HepG2 (cell line): ENCODE results near the gene GMEB2. TPM values are rescaled to one million over a fixed set of nuclear protein-coding genes. Genes with fewer than 3 reads are reported as not detected.

Experiments
- ATF3 ChIP-seq: sonication (generic); formaldehyde crosslinking; IDR thresholded peaks from 2 replicates; pipeline ENCODE4 v1.4.0; 2020; ENCODE audit warnings: missing genetic modification reagents
- CREM ChIP-seq, 2 experiments: sonication (generic) in 1 of 2; formaldehyde crosslinking in 1 of 2; IDR thresholded peaks; 2 replicates each; pipeline versions ENCODE4 v1.4.0 to v1.6.1; 2016 to 2020; ENCODE audit warnings: antibody characterized with exemption in 1 of 2, mild to moderate bottlenecking in 1 of 2, missing genetic modification reagents in 1 of 2
- DZIP1 ChIP-seq: sonication (generic); formaldehyde crosslinking; IDR thresholded peaks from 2 replicates; pipeline ENCODE4 v1.5.0; 2020; ENCODE audit warnings: mild to moderate bottlenecking, missing genetic modification reagents
- EHMT2 ChIP-seq: fragments of 200-600 bp; sonication (generic); IDR thresholded peaks from 2 replicates; pipeline ENCODE4 v1.7.0; 2017; ENCODE audit warnings: antibody characterized with exemption, low read depth, low read length, borderline replicate concordance
- ELF3 ChIP-seq: IDR thresholded peaks from 2 replicates; pipeline ENCODE4 v1.6.1; 2016; ENCODE audit warnings: missing genetic modification reagents, missing compliant biosample characterization
- KAT8 ChIP-seq: IDR thresholded peaks from 2 replicates; pipeline ENCODE4 v1.6.1; 2016; ENCODE audit warnings: missing genetic modification reagents, missing compliant biosample characterization
- MED1 ChIP-seq: sonication (generic); formaldehyde crosslinking; IDR thresholded peaks from 2 replicates; pipeline ENCODE4 v1.4.0; 2020; ENCODE audit warnings: missing genetic modification reagents
- MIER2 ChIP-seq: IDR thresholded peaks from 2 replicates; pipeline ENCODE4 v1.6.1; 2016; ENCODE audit warnings: missing biosample characterization, missing genetic modification reagents
- MYC ChIP-seq: sonication (generic); formaldehyde crosslinking; IDR thresholded peaks from 2 replicates; pipeline ENCODE4 v1.9.0; 2021; ENCODE audit warnings: missing genetic modification reagents, borderline replicate concordance
- RAD51 ChIP-seq: fragments of 450-650 bp; IDR thresholded peaks from 2 replicates; pipeline ENCODE4 v1.6.1; 2016; ENCODE audit warnings: borderline replicate concordance
- RNF2 ChIP-seq: fragments of 450-650 bp; conservative IDR thresholded peaks from 2 replicates; pipeline ENCODE4 v1.6.1; 2016; ENCODE audit warnings: low read depth
- SKIL ChIP-seq: sonication (generic); formaldehyde crosslinking; IDR thresholded peaks from 2 replicates; pipeline ENCODE4 v1.8.0; 2022; ENCODE audit warnings: missing genetic modification reagents, mild to moderate bottlenecking, moderate library complexity, borderline replicate concordance
- SRY ChIP-seq: sonication (generic); formaldehyde crosslinking; IDR thresholded peaks from 2 replicates; pipeline ENCODE4 v1.8.0; 2022; ENCODE audit warnings: mild to moderate bottlenecking, missing genetic modification reagents
- ZFYVE20 ChIP-seq: sonication (generic); formaldehyde crosslinking; IDR thresholded peaks from 2 replicates; pipeline ENCODE4 v1.8.0; 2023; ENCODE audit warnings: low read depth, mild to moderate bottlenecking, moderate library complexity, missing genetic modification reagents, borderline replicate concordance
- ZNF121 ChIP-seq: sonication (generic); formaldehyde crosslinking; IDR thresholded peaks from 2 replicates; pipeline ENCODE4 v1.5.0; 2020; ENCODE audit warnings: mild to moderate bottlenecking, missing genetic modification reagents
- ZNF468 ChIP-seq: sonication (generic); formaldehyde crosslinking; IDR thresholded peaks from 2 replicates; pipeline ENCODE4 v1.8.0; 2022; ENCODE audit warnings: mild to moderate bottlenecking, moderate library complexity, missing genetic modification reagents
- ZNF687 ChIP-seq: sonication (generic); formaldehyde crosslinking; IDR thresholded peaks from 2 replicates; pipeline ENCODE4 v1.5.1; 2020; ENCODE audit warnings: mild to moderate bottlenecking, missing genetic modification reagents, moderate library complexity
- polyA plus RNA-seq, 8 experiments: library from polyadenylated mRNA; depleted of rRNA in 3 of 8; stranded (reverse) in 7 of 8; unstranded in 1 of 8; fragments of >200 nt; fragmentation: Illumina TruSeq in 4 of 8; extraction: Trizol in 4 of 8; gene quantifications; 2 replicates each; pipeline versions ENCODE4 v1.2.1 to v1.2.3, GENCODE V29; 2011 to 2016; ENCODE audit warnings: low read depth in 4 of 8, missing spikeins in 1 of 8, mixed read lengths in 1 of 8; ENCODE audit not compliant: insufficient read depth in 1 of 8
- total RNA-seq, 5 experiments: library from RNA; depleted of rRNA; stranded (reverse); fragments of >200 nt; fragmentation: Illumina TruSeq; extraction: Trizol; gene quantifications; 2 replicates each; pipeline ENCODE4 v1.2.3, GENCODE V29; 2016; ENCODE audit warnings: low read depth in 1 of 5

The GMEB2 gene
- total and polyA plus RNA-seq, 2 of the 13 experiments (the other 11 are each of a cell fraction or from before 2014, with no cell fraction given) = 10.6 to 12.4 TPM

GRCh38 chr20:63641792-63642523, 15.1 kb upstream of the GMEB2 start (continued):
- TF ChIP-seq ZNF687 (CRISPR knock-in tag) (peak; percentile 83), MED1 (CRISPR knock-in tag) (peak; percentile 54), EHMT2 (no peak), ZNF121 (CRISPR knock-in tag) (no peak), ELF3 (CRISPR knock-in tag) (peak; percentile 39; the same call in 1 of the 2 replicates), MYC (CRISPR knock-in tag) (peak; percentile 88), ATF3 (peak; percentile 44; the same call in 1 of the 2 replicates), CREM (IDR thresholded peaks at IDR 0.05) (no peak), CREM (CRISPR knock-in tag; IDR thresholded peaks at IDR 0.05) (no peak), RAD51 (no peak), ZNF468 (CRISPR knock-in tag) (0 out of 2 replicates have a peak, but pooled peaks have one; percentile 15), SRY (CRISPR knock-in tag) (peak; percentile 67; the same call in 1 of the 2 replicates), SKIL (CRISPR knock-in tag) (no peak), RNF2 (no peak; the same call in 1 of the 2 replicates), ZFYVE20 (CRISPR knock-in tag) (no peak), DZIP1 (peak; percentile 37; the same call in 1 of the 2 replicates), KAT8 (peak; percentile 80), MIER2 (CRISPR knock-in tag) (peak; percentile 78)
